Measurements from ENCODE around the gene SCNM1.

GRCh38 chr1:151134396-151134795, 31.5 kb upstream of the SCNM1 start:
- TF ChIP-seq CTCF (IDR thresholded peaks at IDR 0.05; ENCODE audit: low read depth, low read length) (no peak), POLR2A (IDR thresholded peaks at IDR 0.05; ENCODE audit: extremely low read depth, insufficient read length) (no peak), MAX (IDR thresholded peaks at IDR 0.05; ENCODE audit: low read depth, low read length) (no peak), MYC (IDR thresholded peaks at IDR 0.05; ENCODE audit: low read depth, low read length) (no peak)

Measured in NB4 (cell line).